SK-N-SH treated with all-trans-retinoic acid at 6 μM for 48 hours (cell line): ENCODE data around the gene IL12RB1.

Experiments used
- ARNTL ChIP-seq: fragments of 450-650 bp; formaldehyde crosslinking; IDR thresholded peaks from 2 replicates; pipeline ENCODE4 v1.5.0; 2020; ENCODE audit warnings: low read depth, mild to moderate bottlenecking, moderate library complexity, borderline replicate concordance
- BACH2 ChIP-seq: fragments of 250-450 bp; sonication (Bioruptor Pico); IDR thresholded peaks from 2 replicates; pipeline ENCODE4 v1.9.0; 2021; ENCODE audit warnings: mild to moderate bottlenecking, borderline replicate concordance
- CSDC2 ChIP-seq: fragments of 250-450 bp; sonication (Bioruptor Pico); IDR thresholded peaks from 2 replicates; pipeline ENCODE4 v1.5.0; 2020; ENCODE audit warnings: mild to moderate bottlenecking, moderate library complexity
- GLIS3 ChIP-seq: fragments of 250-450 bp; sonication (Bioruptor Pico); IDR thresholded peaks from 2 replicates; pipeline ENCODE4 v1.5.0; 2020; ENCODE audit warnings: mild to moderate bottlenecking, moderate library complexity
- OSR1 ChIP-seq: fragments of 250-450 bp; sonication (Bioruptor Pico); IDR thresholded peaks from 2 replicates; pipeline ENCODE4 v1.8.0; 2022; ENCODE audit warnings: moderate library complexity, mild to moderate bottlenecking, inconsistent platforms
- PATZ1 ChIP-seq: fragments of 250-450 bp; sonication (Bioruptor Pico); IDR thresholded peaks from 2 replicates; pipeline ENCODE4 v1.8.0; 2020; ENCODE audit warnings: mild to moderate bottlenecking, moderate library complexity, borderline replicate concordance
- POU6F1 ChIP-seq: fragments of 250-450 bp; sonication (Bioruptor Pico); IDR thresholded peaks from 2 replicates; pipeline ENCODE4 v1.8.0; 2021; ENCODE audit warnings: low read depth, mild to moderate bottlenecking, moderate library complexity, borderline replicate concordance
- RARB ChIP-seq: fragments of 250-450 bp; sonication (Bioruptor Pico); IDR thresholded peaks from 2 replicates; pipeline ENCODE4 v1.8.0; 2021; ENCODE audit warnings: mild to moderate bottlenecking, moderate library complexity
- TOX ChIP-seq: fragments of 250-450 bp; sonication (Bioruptor Pico); IDR thresholded peaks from 2 replicates; pipeline ENCODE4 v1.8.0; 2021; ENCODE audit warnings: mild to moderate bottlenecking, moderate library complexity, borderline replicate concordance
- ZFP3 ChIP-seq: fragments of 250-450 bp; sonication (Bioruptor Pico); IDR thresholded peaks from 2 replicates; pipeline ENCODE4 v1.5.0; 2020; ENCODE audit warnings: mild to moderate bottlenecking, moderate library complexity
- ZNF70 ChIP-seq: fragments of 450-650 bp; formaldehyde crosslinking; IDR thresholded peaks from 2 replicates; pipeline ENCODE4 v1.5.0; 2020; ENCODE audit warnings: mild to moderate bottlenecking, moderate library complexity

DNA sequence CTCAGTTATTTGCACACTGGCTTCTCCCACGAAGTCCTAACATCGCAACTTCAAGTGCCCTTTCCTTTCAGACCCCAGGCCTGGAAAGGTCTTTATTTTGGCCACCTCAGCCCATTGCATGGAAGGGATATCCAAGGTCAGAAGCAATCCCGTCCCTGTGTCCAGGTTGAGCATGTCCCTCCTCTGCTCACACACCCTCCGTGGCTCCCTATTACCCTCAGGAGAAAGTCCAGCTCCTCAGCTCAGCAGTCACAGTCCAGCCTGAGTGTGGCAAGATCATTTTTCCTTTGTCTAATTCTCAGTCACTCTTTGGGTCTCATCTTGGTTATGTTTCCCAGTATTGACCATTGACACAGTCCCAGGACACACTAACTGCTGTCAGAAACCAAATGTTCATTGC, 59.6 kb downstream of the IL12RB1 start:
- TF ChIP-seq PATZ1 (no peak), ZNF70 (CRISPR knock-in tag) (no peak), TOX (CRISPR knock-in tag) (no peak), ZFP3 (CRISPR knock-in tag) (no peak), POU6F1 (CRISPR knock-in tag) (no peak), OSR1 (no peak), ARNTL (CRISPR knock-in tag) (no peak), GLIS3 (CRISPR knock-in tag) (no peak), CSDC2 (CRISPR knock-in tag) (no peak), RARB (CRISPR knock-in tag) (no peak), BACH2 (CRISPR knock-in tag) (no peak)
